HG03097 (cell line): ENCODE measurements around the gene GLS.
"Not testable (repeated sequence)": the region's sequence is repeated elsewhere in the genome, so short reads cannot be mapped to it uniquely, and the experiment has no call there.

Source experiments
- ATAC-seq: cut with Tn5 transposase; IDR thresholded peaks from one replicate; pipeline ENCODE4 v1.9.1; 2021; ENCODE audit not compliant: unreplicated experiment, low FRiP score

The GLS gene

DNA sequence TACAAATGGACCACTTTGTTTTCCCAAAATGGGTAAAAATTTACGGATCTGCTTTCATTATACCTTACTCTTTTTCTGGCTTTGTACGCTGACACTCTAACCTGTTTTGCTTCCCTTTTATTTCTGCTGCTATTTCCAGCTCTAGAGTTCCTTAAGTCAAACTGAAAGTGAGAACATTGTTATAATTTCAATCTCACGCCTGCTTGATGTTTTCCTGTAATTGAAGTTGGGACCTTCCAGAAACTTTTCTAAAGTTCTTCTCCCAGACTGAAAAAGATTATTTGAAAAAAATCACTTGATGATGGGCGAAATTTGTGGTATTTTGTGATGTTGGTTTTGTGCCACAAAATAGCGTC, 1.8 kb downstream of the GLS start:
- ATAC-seq, result no peak

DNA sequence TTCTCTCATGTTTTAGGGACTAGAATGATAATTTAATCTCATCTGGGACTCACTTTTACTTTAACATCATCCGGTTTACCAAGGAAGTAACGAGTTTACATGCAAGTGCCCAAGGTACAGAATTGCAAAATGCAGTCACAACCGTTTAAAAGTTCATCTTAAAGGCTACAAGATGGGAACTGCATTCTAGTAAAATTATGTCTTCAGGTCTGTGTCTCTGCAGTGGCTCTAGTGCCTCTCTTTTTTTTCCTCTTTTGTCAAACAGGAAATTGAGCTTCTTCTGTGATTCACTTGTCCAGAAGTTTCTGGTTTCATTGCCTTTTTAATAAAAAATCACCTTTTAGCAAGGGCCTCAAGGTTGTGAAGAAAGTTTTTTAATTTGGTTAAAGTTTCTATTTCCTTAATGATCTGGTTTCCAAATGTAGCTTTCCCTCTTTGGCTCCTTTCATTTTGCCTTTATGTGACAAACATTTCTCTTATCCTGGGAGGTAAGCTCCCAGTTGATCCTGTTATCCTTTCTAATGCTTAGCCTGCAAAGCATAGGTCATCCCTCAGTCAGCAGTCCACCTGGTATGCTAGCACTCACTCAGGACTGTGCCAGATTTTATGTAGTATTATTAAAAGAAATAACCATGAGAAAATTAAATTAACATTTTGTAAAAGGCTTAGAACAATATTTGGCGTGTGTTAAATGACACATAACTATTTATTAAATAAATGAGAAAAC, 2.4 kb downstream of the GLS start:
- no peak for ATAC-seq

DNA sequence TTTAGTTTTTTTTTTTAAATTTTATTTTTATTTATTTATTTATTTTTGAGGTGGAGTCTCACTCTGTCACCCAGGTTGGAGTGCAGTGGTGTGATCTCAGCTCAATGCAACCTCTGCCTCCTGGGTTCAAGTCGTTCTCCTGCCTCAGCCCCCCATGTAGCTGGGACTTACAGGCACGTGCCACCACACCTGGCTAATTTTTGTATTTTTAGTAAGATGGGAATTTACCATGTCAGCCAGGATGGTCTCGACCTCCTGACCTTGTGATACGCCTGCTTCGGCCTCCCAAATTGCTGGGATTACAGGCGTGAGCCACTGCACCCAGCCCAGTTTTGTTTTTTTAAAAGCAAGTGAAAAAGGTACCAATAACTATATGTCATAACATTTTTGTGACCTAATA, 5.2 kb downstream of the GLS start:
- not testable (repeated sequence) for ATAC-seq

DNA sequence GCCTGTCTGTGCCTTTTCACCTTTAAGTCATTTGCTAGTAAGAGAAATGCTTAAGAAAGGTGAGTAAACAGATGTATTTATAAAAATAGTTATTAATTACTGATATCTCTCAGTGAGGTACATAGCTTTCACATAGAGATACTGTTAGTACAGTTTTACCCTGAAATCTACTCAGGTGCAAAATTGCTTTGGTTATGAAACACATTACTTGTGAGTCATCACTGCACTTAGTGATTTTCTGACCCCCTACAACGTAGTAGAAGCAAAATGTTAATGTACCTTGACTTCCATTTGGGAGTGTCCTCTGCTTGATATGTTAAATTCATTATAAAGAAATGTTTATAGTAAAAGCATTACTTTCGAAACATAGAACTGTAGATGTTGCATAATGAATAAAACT, 6.5 kb downstream of the GLS start:
- ATAC-seq, result peak; percentile 48

DNA sequence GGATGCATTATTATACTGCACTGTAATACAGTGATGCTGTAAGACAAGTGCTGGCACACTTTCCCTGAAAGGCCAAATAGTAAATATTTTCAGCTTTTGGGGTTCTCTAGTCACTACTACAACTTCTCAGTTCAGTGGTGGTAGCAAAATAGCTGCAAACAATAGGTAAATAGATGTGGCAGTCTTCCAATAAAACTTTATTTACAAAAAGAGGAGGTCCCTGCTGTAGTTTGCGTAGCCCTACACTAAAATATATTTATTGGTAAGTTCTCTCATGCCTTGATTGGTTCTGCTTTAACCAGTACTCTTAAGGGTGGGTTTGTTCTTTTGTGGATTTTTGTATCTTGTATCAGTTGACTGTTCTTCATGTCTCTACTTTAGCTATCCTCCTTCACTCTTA, 7.8 kb downstream of the GLS start:
- ATAC-seq, result no peak

DNA sequence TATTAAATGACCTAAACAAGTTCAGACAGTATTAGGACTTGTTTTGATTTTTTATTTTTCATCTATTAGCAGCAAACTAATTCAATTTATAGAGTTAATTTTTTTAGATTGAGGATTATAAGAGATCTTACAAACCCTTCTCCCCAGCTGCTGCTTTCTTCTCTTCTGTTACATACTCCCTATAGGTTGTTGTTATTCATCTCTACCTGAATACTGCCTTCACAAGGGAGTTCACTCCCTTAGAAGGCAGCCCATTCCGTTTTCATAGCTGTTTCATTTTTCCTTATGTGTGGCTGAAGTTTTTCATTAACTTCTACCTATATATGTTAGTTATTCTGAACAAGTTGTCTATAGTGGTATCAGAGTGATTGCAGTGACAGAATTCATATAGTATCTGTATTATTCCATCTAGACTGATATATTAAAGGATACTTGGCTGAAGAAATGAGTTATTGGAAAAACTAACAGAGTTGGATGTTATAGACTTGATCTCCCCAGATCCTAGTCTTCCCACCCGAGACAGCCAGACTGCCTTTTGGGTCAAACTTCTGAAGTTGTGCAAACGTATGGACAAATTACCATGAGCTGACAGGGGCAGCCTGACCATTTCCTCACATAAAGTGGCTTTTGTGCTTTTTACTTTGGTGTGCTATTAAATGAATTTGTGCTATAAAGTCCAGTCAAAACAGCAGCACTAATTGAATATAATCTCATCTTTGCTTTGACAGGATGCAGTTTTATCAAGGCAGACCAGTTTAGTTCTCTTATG, 8.7 kb downstream of the GLS start:
- no peak for ATAC-seq

DNA sequence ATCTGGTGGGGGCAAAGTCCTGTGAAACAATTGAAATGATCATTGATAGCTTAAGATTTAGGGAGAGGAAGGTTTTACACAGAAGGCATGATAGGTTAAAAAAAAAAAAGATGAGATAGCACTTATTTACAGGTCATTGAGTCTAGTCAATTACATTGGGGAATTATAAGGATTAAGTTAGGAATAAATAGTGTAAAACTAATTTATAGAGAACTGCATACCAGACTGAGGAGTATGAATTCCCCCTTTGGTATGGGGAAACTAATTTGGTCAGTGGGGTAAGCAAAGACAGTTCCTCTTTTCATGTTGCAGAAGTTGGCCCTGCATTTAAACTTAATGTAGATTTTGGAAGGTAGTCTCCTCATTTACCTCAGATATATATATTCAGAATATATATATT, 10.8 kb downstream of the GLS start:
- ATAC-seq, result no peak

DNA sequence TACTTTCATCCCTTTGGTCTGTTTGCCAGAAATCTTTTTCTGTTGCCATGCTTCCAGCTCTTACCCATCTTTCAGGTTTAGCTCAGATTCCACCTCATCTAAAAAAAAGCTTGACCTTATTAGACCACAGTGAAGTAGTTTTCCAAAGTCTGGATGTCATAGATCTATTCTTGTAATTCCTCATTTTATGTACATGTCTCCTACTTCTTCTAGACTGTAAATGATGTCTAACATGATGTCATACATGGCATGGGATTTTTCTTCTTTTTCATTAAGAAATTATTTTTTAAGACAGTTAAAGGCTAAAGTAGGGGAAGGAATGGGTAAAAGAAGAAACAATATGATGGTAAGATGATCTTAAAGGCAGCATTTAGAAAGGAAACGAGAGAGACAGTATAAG, 11.3 kb downstream of the GLS start:
- no peak for ATAC-seq

DNA sequence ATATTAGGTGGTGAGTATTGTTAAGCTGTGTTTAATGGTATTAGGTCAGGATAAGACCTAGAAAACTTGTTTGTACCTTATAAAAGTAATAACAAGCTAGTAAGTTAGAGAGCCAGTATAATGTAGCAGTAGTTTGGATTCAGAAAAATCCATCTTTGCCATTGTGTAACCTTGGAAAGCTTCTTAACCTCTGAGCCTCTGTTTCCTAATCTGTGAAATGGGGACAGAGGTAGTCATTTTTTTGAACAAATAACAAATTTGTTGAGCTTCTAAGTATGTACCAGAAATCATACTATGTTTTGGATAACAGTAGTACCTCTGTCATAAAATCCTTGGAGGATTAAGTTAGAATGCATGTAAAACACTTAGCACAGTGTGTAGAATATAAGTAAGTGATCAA, 12.5 kb downstream of the GLS start:
- no peak for ATAC-seq

DNA sequence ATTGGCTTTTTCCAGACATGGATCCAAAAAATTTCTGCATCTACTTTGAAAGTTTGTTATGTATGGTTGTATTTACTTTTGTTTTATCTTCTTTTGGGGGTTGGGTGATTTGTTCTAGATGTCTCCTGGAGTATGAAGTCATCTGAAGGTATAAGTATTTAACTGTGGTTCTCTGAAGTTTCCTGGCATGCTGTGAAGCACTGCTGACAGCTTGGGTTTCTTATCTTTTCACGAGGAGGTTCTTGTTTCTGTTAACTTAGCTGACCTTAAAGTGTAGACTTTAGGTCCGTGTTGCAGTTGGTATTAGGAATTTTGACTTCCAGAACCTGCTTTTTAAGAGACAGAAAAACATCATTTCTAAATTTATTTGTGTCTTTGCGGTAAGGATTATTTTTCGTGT, 15.9 kb downstream of the GLS start:
- no peak for ATAC-seq

DNA sequence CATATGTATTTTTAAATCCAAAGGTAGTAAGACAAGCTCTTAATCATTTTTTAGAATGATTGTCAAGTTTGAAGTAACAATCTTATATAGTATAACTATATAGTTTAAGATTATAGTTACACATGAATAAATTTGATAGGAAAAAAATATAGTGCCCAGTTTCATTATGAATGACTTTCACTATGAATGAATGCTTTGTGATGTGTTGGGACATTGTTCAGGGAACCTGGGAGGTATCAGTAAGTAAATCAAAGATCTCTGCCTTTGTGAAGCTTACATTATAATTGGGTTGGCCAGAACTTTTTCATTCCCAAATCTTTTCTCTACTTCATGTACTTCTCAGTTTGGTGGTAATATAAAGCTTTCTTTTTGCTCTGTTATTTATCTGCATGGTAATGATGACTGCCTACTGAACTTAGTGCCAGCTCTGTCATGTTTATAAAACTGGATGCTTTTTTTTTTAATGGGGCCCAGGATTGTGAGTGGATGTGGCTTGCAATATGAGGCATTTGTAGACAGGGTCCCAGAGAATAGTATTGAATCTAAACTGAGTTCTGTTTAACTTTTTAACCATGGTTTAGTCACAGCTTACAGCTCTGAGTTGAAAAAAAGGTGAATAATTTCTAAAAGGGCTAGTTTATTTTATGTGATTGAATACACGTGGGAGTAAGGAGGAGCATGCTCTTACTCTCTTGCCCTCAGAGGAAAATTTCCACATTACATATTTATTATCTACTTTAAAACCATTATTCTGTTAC, 23.3 kb downstream of the GLS start:
- ATAC-seq, result no peak

DNA sequence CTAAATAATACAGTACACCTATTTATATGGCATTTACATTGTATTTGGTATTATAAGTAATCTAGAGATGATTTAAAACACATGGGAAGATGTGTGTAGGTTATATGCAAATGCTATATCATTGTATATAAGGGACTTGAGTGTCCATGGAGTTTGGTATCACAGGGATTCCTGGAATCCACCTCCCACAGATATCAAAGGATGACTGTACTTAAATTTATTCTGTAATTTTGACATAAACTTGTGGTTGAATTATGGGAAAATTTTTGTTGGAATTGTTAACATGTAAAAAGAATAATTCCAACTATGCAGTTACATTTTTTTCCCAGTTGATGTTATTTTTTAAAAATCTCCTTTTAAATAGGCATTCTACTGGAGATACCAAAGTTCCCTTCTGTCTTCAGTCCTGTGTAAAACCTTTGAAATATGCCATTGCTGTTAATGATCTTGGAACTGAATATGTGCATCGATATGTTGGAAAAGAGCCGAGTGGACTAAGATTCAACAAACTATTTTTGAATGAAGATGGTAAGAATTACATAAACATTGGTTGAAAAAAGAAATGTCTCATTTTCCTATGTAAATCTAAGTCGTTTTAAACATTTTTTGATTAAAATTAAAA, 24.1 kb downstream of the GLS start:
- ATAC-seq, result no peak

DNA sequence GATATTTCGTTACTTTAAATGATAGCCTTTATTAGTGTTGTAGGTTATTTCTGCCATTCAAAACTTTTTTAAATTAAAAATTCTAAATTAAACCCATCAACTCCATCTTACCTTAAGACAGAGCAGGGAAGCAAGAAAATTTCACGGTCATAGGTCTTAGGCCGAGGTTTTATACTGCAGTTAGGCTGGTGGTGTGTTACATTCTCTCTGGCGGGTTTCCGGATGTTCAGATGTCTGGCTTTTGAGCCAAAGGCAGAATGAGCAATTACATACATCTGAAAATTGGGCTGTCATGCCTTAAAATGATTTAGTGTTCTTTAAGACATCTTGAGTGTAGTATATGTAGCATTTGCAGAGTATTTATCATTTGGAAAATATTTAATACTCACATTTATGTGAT, 27.9 kb downstream of the GLS start:
- no peak for ATAC-seq

DNA sequence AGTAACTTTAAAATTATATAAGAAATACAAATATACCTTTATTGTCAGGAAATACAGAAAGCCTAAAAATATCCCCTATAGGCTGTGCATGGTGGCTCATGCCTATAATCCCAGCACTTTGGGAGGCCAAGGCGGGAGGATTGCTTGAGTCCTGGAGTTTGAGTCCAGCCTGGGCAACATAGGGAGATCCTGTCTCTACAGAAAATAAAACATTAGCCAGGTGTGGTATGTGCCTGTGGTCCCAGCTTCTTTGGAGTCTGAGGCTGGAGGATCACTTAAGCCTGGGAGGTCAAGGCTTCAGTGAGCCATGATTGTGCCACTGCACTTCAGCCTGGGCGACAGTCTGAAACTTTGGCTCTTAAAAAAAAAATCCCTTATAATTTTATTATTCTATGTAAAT, 29.1 kb downstream of the GLS start:
- ATAC-seq, result no peak

DNA sequence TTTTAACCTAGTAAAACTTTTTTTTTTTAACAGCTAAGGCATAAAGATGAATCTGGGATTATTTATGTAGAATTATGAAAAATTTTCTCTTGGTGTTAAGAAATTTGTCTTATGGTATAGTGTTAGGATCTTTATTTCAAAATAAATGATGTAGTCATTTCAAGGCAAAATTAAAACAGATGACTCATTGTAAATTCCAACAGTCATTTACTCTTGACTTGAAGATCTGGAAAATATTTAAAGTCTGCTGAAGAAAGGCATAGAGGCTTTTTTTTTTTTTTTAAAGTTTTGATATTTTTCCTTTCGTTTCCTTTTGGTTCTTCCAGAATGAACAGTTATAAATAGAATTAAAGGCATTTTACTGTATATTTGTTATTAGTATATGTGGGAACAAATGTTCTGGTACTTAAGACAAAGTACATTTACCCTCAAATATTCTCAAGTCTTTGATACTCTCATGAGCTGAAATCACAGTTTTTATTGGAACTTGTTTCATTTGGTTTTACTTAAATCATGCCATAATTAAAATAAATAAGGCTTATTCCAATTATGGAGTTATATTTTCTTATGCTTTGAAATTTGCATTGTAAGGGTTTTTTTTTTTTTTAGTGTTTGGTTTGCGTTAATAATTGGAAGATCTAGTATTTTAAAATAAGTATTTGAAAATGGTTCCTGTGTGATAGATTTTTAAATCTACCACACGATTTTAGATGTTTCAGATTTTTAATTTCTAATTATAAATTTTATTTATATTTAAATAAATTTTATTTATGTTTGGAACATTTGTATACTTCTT, 29.9 kb downstream of the GLS start:
- no peak for ATAC-seq

DNA sequence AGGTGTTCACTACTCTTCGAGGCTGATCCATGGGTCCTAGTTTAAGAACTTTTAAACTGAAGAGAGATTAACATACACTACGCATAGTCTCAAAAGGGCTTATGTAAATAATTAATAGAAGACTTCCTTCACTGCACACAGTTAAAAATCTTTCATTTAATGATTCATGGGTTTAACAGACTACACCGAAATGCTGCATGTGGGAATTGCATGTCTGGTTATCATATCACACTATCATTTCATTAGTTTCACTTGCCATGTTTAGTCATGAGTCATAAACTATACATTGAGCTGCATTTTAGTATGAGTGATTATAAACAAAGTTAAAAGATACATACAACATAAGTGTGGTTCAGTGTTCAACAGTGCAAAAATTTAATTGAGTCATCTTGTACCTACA, 31.2 kb downstream of the GLS start:
- peak; percentile 85 for ATAC-seq

DNA sequence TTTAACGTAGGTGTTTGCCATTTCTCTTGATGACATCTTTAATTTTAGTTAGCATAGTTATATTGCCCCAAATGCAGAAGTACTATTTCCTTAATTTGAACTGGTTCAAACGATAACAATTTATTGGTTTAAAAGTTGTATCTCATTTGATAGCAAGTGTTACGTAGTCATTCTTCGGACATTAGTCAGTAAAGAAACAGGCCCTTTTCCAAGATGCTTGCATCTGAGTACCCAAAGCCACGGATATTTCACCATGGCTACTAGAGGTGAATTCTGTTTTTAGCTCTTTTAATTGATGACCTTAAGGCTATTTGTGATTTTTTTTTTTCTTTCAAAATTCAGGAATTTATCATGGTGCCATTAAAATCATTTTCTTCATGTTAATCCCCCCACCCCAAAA, 32.1 kb downstream of the GLS start:
- ATAC-seq, result no peak

DNA sequence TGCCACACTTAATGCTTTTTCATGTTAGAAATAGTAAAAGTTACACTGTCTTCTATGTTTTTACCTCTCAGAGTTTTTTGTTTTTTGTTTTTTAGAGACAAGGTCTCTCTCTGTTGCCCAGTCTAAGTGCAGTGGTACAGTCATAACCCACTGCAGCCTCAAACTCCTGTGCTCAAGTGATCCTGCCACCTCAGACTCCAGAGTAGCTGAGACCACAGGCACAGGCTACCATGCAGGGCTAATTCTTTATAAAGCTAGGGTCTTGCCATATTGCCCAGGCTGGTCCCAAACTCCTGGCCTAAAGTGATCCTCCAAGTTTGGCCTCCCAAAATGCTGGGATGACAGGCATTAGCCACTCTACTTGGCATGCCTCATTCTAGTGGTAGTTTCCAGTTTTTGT, 33.1 kb downstream of the GLS start:
- no peak for ATAC-seq

DNA sequence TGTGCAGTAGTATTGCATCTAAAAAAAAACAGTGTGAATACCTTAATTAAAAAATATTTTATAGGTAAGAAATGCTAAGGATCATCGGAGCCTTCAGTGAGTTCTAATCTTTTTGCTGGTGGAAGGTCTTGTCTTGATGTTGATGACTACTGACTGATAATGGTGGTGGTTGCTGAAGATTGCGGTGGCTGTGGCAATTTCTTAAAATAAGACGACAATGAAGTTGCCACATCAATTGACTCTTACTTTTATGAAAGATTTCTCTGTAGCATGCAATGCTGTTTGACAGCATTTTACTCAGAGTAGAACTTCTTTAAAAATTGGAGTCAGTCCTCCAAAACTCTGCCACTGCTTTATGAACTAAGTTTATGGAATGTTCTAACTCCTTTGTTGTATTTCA, 36.2 kb downstream of the GLS start:
- ATAC-seq, result no peak

DNA sequence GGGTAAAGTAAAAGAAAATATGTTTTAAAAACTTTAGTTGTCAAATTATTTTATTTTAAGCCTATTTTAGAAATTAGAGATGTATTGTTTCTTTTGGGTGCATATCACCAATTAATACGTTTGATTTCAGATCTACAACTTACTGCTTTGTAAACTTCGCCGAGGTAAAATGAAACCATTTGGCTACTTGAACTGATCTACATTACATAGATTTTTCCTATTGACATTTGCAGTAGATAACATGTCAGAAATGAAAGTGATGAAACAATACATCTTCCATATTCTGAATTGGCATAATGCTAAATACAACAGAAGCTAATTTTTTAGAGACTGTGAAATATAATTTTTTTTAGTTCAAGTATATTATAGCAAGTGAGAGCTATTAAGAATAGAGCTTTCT, 39.5 kb downstream of the GLS start:
- ATAC-seq, result no peak

DNA sequence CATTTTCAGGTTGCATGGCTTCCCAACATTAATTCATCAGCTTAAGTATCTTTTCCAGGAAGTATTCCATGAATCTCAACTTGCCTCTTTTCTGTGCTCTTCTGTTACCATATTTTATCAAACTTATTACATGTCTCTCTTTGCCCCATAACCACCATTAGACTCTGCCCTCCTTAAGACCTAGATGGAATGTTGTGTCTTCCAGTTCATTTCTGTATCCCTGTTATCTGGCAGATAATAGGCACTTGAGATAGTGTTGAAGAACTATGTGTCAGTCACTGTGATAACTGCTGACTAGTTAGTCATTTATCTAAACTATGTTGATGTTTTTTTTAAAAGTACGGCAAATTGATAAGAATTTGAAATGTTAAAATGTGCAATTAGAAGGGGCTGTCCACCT, 41.8 kb downstream of the GLS start:
- ATAC-seq, result no peak
